MM.1S (cell line): ENCODE results near the gene FOS.
A peak's percentile ranks its signal among the peaks of the same experiment; 100 is the strongest.

Experiments used
- CTCF ChIP-seq: fragments of 300-600 bp; sonication (generic); IDR thresholded peaks from 2 replicates; pipeline ENCODE4 v1.5.1; 2016; ENCODE audit warnings: antibody characterized with exemption, low read length, mixed read lengths
- EZH2 ChIP-seq: fragments of 300-600 bp; sonication (generic); optimal IDR thresholded peaks from 2 replicates; pipeline ENCODE3; 2017; ENCODE audit warnings: low read depth, mild to moderate bottlenecking, antibody characterized with exemption, low read length, mixed read lengths
- EZH2phosphoT487 ChIP-seq: fragments of 300-600 bp; sonication (generic); IDR thresholded peaks from 2 replicates; pipeline ENCODE4 v1.6.1; 2018; ENCODE audit warnings: antibody characterized with exemption, low read length

DNA sequence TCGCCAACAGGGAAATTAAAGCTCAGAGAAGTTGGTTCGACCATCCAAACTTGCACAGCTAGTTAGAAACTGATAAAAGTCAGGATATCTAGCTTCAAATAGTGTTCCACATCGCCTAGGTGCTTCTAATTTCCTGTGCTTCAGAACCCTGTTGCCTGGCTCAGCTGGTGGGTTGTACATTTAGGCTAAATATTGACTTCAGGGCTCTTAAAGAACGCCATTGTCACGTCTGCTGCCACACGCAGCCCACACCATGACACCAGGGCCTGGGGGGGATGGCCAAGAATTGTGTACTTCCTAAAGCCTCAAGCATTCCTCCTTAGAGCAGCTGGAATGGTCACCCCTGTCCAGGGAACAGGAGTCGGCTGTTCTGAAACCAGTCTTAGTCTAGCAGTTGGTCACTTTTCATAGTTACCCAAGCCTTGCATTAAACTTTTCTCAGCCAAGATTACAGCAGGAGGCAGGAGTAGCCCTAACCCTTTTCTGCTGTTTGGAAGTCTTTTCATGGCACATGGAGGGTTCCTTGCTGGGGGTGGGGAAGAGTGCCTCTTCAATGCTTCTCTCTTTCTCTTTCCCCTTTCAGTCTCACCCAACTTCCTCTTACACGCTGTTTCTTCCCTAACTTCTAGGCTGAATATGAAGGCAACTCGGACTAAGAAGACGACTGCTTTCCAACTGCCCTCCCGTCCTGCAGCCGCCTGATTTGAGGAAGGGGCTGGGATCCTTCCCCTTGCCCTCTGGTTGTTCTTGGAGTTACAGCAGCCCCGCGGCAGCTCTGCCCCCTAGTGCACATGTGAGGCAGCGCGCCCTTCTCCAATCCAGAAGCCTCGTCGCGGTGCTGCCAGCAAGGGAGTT, 17.1 kb downstream of the FOS start:
- TF ChIP-seq CTCF: peak; percentile 79
- no peak for TF ChIP-seq EZH2
- TF ChIP-seq EZH2phosphoT487: no peak
